ENCODE results near the gene HOTAIR. TPM values are rescaled to one million over a fixed set of nuclear protein-coding genes. Genes with fewer than 3 reads are reported as not detected.

HOTAIR gene
- 5.0 and 7.4 TPM in 2 replicates for total RNA-seq (2014; rRNA removed; shearing (Covaris generic))

- peak; percentile 73 for DNase-seq (ENCODE audit: low read depth)
Measured at GRCh38 chr12:53974084-53975063, at the start of gene HOTAIR. Gene HOTAIR, minus strand, starts transcription at chr12:53974954.

GRCh38 chr12:54024127-54024526, 49.4 kb upstream of the HOTAIR start:
- DNase-seq (ENCODE audit: low read depth), result no peak

- no peak for DNase-seq (ENCODE audit: low read depth)
Measured at GRCh38 chr12:54022960-54023884, 48.5 kb upstream of the HOTAIR start.

- no peak for DNase-seq (ENCODE audit: low read depth)
Measured at GRCh38 chr12:54021432-54022013, 46.8 kb upstream of the HOTAIR start.

GRCh38 chr12:54020591-54021405, 46.0 kb upstream of the HOTAIR start:
- DNase-seq (ENCODE audit: low read depth), result no peak

GRCh38 chr12:54019924-54020590, 45.3 kb upstream of the HOTAIR start:
- peak; percentile 66 for DNase-seq (ENCODE audit: low read depth)

GRCh38 chr12:54019091-54019811, 44.5 kb upstream of the HOTAIR start:
- peak; percentile 55 for DNase-seq (ENCODE audit: low read depth)

GRCh38 chr12:54018468-54018984, 43.8 kb upstream of the HOTAIR start:
- DNase-seq (ENCODE audit: low read depth), result peak; percentile 74

- peak; percentile 95 for DNase-seq (ENCODE audit: low read depth)
Measured at GRCh38 chr12:54017878-54018467, 43.2 kb upstream of the HOTAIR start.

GRCh38 chr12:54017027-54017788, 42.5 kb upstream of the HOTAIR start:
- DNase-seq (ENCODE audit: low read depth), result peak; percentile 76

GRCh38 chr12:54016478-54016964, 41.8 kb upstream of the HOTAIR start:
- peak; percentile 92 for DNase-seq (ENCODE audit: low read depth)

- no peak for DNase-seq (ENCODE audit: low read depth)
Measured at GRCh38 chr12:54016051-54016450, 41.3 kb upstream of the HOTAIR start.

GRCh38 chr12:54015018-54015931, 40.5 kb upstream of the HOTAIR start:
- DNase-seq (ENCODE audit: low read depth), result no peak

GRCh38 chr12:54014377-54015017, 39.7 kb upstream of the HOTAIR start:
- no peak for DNase-seq (ENCODE audit: low read depth)

- no peak for DNase-seq (ENCODE audit: low read depth)
Measured at GRCh38 chr12:54012631-54013409, 38.1 kb upstream of the HOTAIR start.
